Stimulated activated CD4-positive, alpha-beta T cell treated with anti-CD3 and anti-CD28 coated beads, Interleukin-4, amount 100 ng/mL, for 4 hours (primary cell): ENCODE data around the gene R3HDM1.
"Not testable (repeated sequence)": the region's sequence is repeated elsewhere in the genome, so short reads cannot be mapped to it uniquely, and the experiment has no call there.

Source experiments
- DNase-seq, 2 experiments: peaks; one replicate each; pipeline ENCODE4 v3.0.0-alpha.2; 2020

Gene R3HDM1

DNA sequence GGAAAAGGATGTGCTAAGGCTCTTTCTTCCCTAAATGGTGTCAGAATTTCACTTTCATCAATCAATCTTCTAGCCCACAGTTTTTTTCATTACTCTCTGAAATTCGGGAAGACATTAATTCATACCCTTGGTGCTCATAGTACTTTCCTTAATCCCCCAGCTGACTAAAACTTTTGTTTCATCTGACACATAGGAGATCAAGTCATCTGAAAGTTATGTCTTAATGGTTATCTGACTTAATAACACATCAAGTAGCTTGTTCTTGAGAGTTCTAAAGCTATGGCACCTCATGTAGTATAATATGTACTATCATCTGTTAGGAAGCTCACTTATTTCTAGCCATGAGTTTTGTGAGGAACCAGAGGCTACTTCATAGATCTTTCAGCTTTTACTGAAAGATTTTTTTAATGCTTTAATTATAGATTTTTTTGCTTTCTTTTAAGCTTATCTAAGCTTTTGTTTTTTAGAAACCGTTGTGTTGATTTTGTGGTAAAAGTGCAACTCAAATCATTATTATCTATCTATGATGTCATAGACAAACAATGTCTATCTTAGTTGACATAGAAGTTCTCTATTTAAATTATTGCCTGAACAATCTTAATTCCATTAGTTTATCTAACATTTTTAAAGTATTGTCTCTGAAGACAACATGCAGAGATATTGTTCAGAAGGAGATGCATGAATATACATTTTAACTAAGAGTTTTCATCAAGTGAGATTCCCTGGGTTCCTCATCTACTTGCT lies 116.7 kb downstream of the R3HDM1 start:
- no peak for DNase-seq

DNA sequence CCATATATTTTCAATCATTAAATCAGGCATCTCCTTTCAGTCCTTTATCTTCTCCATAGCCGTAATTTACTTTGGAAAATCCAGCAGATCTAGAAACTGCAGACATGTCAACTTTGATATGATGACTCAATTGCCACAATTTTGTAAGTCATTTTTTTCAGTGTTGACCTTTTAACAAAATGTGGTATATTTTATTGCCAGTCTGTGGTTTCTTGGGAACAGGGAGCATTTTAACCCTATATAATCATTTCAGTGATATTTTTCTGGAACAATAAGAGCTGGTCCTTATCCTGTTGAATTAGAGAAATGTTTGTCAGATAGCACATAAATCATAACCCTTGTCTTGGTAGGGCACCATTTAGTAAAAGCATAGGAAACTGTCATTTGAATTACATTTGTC lies 119.4 kb downstream of the R3HDM1 start:
- no peak for DNase-seq

DNA sequence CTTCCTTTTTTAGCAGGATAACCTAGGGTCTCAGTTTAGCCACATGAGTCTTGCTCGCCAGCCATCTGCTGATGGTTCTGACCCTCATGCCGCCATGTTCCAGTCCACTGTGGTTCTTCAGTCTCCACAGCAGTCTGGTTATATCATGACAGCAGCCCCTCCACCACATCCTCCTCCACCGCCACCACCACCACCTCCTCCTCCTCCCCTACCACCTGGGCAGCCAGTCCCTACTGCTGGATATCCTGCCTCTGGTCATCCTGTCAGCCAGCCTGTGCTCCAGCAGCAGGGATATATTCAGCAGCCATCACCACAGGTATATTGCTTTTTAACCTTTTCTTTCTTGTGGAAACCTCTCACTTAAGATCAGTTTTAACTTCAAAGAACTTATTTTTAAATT lies 120.4 kb downstream of the R3HDM1 start:
- DNase-seq: no peak

DNA sequence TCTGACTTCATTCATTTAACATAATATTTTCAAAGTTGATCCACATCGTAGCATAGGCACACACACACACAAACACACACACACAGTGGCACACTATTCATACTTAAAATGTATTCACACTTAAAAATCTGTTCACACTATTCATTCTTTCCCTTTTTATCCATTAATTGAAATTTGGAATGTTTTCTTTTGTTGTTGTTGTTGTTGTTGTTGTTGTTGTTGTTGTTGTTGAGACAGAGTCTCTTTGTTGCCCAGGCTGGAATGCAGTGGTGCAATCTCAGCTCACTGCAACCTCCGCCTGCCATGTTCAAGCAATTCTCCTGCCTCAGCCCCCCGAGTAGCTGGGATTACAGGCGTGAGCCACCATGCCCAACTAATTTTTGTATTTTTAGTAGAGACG lies 123.0 kb downstream of the R3HDM1 start:
- not testable (repeated sequence) for DNase-seq

DNA sequence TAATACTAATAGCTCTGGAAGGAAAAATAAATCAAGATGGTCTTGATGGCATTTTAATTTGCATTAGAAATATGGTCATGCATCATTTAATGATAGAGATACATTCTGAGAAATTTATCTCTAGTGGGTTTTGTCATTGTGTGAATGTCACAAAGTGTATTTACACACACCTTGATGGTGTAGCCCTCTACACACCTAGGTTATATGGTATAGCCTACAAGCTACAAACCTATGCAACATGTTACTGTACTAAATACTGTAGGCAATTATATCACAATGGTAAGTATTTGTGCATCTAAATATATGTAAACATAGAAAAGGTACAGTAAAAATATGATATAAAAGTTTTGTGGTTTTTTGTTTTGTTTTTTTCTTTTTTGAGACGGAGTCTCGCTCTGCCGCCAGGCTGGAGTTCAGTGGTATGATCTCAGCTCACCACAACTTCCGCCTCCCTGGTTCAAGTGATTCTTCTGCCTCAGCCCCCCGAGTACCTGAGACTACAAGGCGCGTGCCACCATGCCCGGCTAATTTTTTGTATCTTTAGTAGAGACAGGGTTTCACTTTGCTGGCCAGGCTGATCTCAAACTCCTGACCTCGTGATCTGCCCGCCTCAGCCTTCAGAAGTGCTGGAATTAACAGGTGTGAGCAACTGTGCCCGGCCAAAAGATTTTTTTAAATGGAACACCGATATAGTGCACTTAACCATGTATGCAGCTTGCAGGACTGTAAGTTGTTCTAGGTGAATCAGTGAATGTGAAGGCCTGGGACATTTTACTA lies 126.7 kb downstream of the R3HDM1 start:
- peak in 1 of 2 experiments; percentile 34 for DNase-seq

DNA sequence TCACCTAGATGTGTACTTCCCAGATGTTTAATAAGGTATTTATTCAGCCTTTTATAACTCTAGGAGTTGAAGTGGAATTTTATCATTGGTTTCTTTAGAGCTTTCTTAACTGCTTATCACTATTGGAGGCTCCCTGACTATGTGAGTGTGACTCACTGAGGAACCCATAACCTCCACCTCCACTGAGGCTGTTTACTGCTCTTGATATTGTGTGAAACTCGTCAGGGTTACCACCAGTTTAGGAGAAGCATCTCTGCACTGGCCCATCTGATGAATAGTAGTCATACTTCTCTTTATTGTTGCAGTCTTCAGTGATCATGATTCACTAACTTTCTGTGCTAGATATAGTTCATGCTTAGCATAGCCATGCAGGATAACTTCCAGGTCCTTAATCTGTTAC lies 130.8 kb downstream of the R3HDM1 start:
- no peak for DNase-seq

DNA sequence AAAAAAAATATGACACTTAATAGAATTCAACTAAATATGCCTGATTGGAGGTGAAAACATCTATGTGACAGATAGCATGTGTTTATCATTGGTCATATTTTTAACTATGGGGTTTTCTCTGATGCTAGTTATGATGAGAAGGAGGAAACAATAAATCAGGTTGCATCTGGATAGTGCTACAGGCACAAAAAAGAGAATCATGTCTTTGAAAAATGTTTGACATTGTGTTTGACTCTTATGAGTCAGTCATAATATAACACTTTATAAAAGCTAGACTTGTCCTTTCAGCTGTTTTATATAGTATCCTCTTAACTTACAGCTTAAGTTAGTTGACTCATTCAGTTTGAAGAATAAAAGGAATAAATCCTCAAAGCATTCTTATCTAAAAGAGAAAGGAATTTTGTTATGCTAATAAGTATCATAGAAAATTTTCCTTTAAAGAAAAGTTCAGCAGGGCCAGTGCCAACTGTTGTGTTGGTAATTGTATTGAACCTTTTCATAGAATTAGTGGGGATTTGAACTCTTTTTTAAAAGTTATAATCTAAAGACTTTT lies 131.9 kb downstream of the R3HDM1 start:
- no peak for DNase-seq

DNA sequence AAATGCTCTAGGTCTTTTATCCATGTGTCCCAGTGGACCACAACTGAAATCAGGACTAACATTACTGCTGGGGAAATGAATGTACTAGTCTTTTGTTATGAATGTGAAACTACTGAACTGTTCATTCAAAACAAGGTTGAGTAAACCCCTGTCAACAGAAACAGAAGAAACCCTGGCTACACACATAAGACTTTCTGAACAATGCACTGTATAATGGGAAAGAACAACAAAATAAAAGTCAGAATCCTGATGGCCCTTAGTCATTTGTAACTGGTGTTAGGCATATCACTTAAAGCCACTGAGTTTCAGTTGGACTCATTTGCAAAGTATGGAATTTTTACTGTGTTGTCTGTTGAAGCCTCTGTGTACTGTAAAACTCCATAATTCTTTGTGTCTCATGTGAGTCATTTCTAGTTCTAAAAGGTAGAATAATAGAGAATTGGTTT lies 133.4 kb downstream of the R3HDM1 start:
- no peak for DNase-seq

DNA sequence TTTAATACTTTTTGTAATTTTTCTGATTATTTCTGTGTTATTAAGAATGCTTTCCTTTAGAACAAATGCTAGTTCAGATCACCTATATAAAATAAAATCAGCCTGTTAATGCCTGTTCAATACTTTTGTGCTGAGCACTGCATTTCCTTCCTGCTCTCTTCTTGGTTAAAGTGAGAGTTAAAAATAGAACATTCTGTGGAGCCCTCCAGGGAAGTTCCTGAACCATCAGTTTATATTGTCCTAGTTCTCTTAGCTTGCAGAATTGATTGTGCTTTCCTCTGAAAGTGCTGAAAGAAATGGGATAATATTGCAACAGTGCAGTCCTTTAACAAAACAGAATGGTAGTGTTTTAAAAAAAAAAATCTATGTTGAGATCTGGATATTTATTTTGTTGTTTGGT lies 135.8 kb downstream of the R3HDM1 start:
- no peak for DNase-seq

DNA sequence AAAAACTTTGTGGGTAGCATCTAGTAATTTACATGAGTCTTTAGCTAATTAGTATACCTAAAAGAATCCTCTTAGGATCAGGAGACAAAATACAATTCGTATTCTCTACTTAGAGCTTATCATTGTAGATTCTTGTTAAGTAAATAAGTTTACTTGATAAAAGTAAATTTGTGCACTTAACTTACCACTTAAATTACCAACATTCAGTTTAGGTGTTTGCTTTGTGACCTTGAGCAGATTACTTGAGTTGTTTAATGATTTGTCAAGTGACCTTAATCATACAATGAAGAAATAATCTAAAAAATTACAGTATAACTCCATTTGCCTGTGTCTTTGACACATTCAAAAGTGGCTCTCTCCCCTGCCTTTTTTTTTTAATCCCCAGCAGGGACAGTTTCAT lies 143.2 kb downstream of the R3HDM1 start:
- no peak for DNase-seq

DNA sequence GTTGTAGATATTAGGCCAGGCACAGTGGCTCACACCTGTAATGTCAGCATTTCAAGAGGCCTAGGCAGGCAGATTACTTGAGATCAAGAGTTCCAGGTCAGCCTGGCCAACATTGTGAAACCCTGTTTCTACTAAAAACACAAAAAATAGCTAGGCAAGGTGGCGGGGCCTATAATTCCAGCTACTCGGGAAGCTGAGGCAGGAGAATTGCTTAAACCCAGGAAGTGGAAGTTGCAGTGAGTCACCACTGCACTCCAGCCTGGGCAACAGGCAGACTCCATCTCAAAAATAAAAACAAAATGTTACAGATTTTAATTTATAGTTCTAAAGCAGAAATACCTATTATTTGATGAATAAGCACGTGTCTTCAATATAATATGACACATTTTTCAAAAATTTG lies 144.7 kb downstream of the R3HDM1 start:
- DNase-seq: no peak

DNA sequence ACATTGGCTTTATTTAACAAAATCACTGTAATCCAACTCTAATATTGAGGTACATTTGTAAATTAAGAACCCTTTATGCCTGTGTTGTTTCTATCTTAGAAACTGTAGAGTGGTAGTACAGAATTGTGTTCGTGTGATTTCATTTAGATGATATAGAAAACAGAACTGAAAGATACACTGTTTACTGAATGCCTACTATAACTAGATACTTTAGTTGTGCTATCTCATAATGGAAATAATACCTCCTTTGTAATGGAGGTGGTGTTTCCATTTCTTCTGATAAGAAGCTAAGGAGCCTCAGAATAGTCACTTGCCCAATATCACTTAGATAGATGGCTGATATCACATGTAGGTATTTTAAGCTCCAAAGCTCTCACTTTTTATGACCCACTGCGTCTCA lies 147.8 kb downstream of the R3HDM1 start:
- no peak for DNase-seq

DNA sequence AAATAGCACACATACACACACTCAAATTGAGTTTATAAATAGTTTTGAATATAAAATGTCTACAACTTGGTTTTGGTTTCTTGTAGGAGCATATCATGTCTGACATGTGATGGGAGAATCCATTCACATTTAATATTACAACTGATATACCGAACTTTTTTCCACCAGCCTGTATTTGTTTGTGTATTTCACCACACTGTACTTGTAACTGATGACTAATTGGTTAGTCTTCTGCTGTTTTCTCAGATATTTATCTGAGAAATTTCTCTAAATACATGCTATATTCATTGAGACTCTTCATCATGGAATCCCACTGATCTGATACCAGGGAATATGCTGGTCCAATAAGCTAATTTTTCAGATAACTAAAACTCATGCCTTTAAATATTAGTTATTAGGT lies 154.1 kb downstream of the R3HDM1 start:
- DNase-seq: no peak

DNA sequence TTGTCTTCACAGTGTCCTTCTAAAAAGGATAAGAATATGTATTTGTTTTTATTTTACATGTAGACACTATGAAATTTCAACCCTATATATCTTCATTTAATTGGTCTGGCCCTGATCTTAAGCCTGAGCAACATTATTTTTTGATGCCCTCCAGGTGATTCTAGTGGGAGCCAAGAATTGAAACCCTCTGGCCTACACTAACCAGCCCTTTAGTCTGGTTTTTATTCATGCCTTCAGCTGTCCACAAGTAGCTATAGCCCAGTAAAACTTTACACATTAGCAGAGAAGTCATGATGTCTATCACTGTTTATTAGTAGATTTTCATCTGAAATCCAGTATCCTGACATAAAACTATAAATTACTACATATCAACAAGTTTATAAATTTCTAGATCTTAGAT lies 157.7 kb downstream of the R3HDM1 start:
- DNase-seq: no peak

DNA sequence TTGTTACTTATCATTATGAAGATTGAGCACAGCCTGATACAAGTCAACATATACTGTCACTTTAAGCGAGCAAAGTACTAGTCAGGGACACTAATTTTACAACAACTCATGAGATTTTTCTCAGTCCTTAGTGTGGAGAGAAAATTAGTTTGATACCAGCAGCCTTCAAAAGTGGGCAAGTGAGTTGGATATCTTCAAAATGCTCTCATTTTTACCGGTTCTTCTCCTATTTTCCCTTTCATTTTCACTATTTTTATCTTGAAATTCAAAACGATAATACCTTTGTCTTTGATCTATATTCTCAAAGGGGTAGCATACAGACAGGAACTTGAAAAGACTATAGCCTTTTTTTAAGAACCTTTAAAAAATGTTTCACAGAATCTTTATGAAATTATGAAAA lies 158.4 kb downstream of the R3HDM1 start:
- DNase-seq: no peak

DNA sequence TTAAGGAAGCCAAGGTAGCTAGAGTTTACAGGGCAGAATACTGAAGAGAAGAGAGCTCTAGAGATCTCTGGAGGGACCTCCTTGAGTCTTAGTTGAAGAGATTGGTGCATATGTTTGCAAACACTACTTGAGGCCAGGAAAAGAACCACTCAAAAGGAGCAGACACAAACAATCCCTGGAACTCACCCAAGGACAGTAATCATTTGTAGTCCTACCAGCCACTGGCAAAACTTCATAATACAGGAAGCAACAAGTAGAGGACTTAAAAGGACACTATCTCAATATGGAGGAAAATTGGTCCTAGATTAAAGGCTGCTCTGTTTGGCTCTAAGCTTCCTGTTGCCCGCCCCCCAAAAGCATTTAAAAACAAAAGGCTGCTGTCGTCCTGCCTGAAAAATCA lies 163.4 kb downstream of the R3HDM1 start:
- no peak for DNase-seq

DNA sequence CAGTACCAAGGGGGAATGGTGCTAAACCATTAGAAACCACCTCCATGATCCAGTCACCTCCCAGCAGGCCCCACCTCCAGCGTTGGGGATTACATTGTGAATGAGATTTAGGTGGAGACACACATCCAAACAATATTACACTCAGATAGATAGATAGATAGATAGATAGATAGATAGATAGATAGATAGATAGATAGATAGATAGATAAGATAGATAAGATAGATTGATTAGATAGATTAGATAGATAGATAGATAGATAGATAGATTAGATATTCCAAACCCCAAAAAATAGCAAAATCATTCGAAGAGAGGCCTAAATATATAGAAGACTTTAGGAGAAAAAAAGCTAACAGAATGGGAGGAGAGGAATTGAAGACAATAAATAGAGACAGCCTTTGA lies 167.6 kb downstream of the R3HDM1 start:
- DNase-seq: no peak

DNA sequence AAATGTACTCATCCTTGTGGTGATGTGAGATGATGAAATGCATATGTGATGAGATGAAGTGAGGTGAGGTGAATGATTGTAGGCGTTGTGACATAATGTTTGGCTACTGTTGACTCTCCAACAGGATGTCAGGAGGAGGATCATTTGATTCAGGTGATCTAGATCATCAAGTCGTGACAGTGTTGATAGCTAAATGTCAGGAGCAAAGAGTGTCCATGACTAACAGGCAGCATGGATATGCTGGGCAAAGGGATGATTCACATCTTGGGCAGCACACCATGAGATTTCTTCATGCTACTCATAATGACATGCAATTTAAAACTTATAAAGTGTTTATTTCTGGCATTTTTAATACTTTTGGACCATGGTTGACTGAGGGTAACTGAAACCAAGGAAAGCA lies 170.2 kb downstream of the R3HDM1 start:
- DNase-seq: no peak

DNA sequence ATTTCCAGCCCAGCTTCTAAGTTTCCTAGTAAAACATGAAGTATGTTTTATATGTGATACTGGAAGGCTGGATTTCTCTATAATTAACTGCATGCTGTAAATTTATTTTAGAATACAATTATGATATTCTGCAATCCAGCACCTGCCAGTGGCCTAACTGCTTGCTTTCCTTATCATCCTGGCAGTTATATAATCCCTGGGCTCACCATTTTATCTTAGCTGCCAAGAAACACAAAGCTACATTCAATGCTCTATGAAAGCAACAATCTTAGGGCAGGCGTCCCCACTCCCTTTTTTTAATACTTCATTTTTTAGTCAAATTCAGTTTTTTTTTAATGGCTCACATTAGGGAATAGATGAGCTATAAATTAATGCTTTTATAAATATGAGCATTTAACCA lies 172.0 kb downstream of the R3HDM1 start:
- DNase-seq: no peak

DNA sequence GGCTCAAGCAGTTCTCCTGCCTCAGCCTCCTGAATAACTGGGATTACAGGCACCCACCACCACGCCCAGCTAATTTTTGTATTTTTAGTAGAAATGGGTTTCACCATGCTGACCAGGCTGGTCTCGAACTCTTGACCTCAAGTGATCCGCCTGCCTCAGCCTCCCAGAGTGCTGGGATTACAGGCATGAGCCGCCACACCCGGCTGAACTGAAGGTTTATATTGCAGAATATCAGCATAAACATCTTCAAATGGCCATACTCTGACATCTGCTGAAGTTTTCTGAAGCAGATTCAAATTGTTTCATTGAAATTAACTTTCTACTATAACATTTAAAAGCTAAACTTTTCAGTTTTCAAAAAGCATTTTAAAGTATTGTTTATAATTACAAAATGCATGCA lies 172.8 kb downstream of the R3HDM1 start:
- DNase-seq: not testable (repeated sequence)

DNA sequence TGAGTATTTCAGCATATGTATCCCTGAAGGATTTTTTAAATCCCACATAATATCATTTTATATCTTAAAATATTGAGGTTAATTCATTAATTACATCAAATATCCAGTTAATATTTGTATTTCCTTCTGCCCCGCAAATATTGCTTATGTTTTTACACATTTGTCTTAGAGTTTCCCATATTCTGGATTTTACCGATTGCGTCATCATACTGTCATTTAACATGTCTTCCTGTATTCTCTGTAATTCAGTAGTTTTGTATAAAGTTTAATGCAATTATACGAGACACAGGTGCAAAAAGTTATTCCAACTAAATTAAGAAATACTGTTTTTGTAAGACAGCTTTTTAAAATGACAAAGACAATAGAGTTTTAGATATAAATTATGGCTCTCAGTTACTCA lies 176.9 kb downstream of the R3HDM1 start:
- DNase-seq: no peak

DNA sequence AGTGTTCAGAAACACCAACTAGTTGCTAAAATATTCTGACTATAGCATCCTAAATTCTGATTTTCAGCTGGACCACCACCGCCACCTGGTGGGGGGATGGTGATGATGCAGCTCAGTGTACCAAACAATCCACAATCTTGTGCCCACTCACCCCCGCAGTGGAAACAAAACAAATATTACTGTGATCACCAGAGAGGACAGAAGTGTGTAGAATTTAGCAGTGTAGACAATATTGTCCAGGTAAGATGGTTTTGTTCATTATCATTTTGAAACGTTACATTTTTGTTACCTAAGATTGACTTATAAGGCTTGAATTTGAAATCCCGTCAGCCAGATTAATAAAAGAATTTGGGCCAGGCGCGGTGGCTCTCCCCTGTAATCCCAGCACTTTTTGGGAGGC lies 178.7 kb downstream of the R3HDM1 start:
- DNase-seq: peak; percentile 59 to 69

DNA sequence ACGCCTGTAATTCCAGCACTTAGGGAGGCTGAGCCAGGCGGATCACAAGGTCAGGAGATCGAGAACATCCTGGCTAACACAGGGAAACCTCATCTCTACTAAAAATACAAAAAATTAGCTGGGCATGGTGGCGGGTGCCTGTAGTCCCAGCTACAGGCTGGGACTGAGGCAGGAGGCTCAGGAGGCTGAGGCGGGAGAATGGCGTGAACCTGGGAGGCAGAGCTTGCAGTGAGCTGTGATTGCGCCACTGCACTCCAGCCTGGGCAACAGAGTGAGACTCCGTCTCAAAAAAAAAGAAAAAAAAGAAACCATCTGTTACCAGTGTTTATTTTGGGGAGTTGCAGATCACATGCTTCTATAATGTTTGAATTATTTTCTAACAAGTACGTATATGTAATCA lies 183.8 kb downstream of the R3HDM1 start:
- not testable (repeated sequence) for DNase-seq

DNA sequence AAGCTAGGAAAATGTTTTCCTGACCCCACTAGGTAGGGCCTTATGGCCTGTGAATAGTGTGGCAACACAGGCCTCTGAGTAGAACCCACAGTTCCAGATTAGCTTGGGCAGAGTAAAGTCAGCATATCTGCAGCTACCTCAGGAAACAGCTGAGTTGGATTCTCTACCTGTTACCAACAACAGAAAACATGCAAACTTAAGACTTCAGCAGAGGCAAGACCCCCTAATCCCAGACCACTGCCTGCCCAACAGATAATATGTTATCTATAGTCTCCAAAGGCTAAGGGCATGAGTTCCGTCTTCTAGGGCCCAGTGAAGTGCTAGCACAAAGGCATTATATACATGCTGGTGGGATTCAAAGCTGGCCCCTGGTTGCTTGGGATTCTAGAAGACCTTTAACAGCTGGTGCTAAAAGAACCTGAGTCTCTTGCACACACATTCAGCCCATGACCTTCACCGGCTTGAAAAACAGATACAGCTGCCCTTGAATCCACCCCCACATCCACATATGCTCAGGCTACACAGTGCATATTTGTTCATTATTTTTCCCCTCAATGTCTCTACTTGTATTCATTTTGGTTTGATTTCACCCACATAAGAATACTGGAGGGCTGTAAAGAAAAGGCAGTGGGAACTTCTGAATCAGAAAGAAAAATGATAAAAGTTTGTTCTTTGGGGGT lies 196.9 kb downstream of the R3HDM1 start:
- no peak for DNase-seq
